Adipocyte (in vitro differentiated cells): ENCODE data around the gene VSIG2.
A peak's percentile ranks its signal among the peaks of the same experiment; 100 is the strongest.

Experiments used
- DNase-seq: peaks from one replicate; pipeline ENCODE4 v3.0.0-alpha.2; 2015; ENCODE audit warnings: low read depth
- H3K27me3 ChIP-seq: replicated peaks from 2 replicates; pipeline ENCODE4 v1.7.0; 2013; ENCODE audit warnings: mild to moderate bottlenecking, low read length, moderate library complexity; ENCODE audit not compliant: control insufficient read depth, insufficient read depth
- H3K36me3 ChIP-seq: 2 replicates; pipeline ENCODE4 v1.7.0; 2013; ENCODE audit warnings: low read length, mild to moderate bottlenecking, moderate library complexity; ENCODE audit not compliant: control insufficient read depth, insufficient read depth, severe bottlenecking
- H3K4me1 ChIP-seq: 2 replicates; pipeline ENCODE4 v1.7.0; 2013; ENCODE audit warnings: mild to moderate bottlenecking, low read length, moderate library complexity; ENCODE audit not compliant: control insufficient read depth, insufficient read depth
- H3K4me3 ChIP-seq: 2 replicates; pipeline ENCODE4 v1.7.0; 2013; ENCODE audit warnings: mild to moderate bottlenecking, low read length, moderate library complexity
- H3K9ac ChIP-seq: 2 replicates; pipeline ENCODE4 v1.7.0; 2013; ENCODE audit warnings: mild to moderate bottlenecking, low read length, moderate library complexity
- H3K9me3 ChIP-seq: 2 replicates; pipeline ENCODE4 v1.7.0; 2013; ENCODE audit warnings: mild to moderate bottlenecking, low read length, moderate library complexity; ENCODE audit not compliant: control insufficient read depth

Gene VSIG2

GRCh38 chr11:124754309-124754708 lies 2.3 kb upstream of the VSIG2 start:
- Histone ChIP-seq H3K4me1 (peaks cover 12% of the 10 kb centered on the region), H3K9me3 (no peaks in the 10 kb centered on the region), H3K27me3 (peaks cover 76% of the 10 kb centered on the region), H3K36me3 (no peaks in the 10 kb centered on the region), H3K9ac (no peak overlapping the region), H3K4me3 (no peak overlapping the region)
- no peak for DNase-seq

GRCh38 chr11:124753624-124754023 lies 1.6 kb upstream of the VSIG2 start:
- H3K36me3 ChIP-seq = no peaks in the 10 kb centered on the region
- no peaks in the 10 kb centered on the region for H3K9me3 ChIP-seq
- H3K9ac ChIP-seq = no peak overlapping the region
- peaks cover 76% of the 10 kb centered on the region for H3K27me3 ChIP-seq
- H3K4me1 ChIP-seq = peaks cover 9% of the 10 kb centered on the region
- H3K4me3 ChIP-seq = no peak overlapping the region
- no peak for DNase-seq

GRCh38 chr11:124753205-124753604 lies 1.1 kb upstream of the VSIG2 start:
- no peaks in the 10 kb centered on the region for H3K9me3 ChIP-seq
- H3K4me3 ChIP-seq = no peak overlapping the region
- no peak for DNase-seq
- peaks cover 5% of the 10 kb centered on the region for H3K4me1 ChIP-seq
- H3K36me3 ChIP-seq = no peaks in the 10 kb centered on the region
- no peak overlapping the region for H3K9ac ChIP-seq
- peaks cover 76% of the 10 kb centered on the region for H3K27me3 ChIP-seq

- Histone ChIP-seq H3K27me3 (peaks cover 76% of the 10 kb centered on the region), H3K9ac (no peak overlapping the region), H3K36me3 (no peaks in the 10 kb centered on the region), H3K4me1 (peaks cover 4% of the 10 kb centered on the region), H3K9me3 (no peaks in the 10 kb centered on the region), H3K4me3 (no peak overlapping the region)
- no peak for DNase-seq
Observed at GRCh38 chr11:124752471-124753102, 532 bp upstream of the VSIG2 start.

GRCh38 chr11:124751391-124751740 lies 689 bp downstream of the VSIG2 start:
- peaks cover 73% of the 10 kb centered on the region for H3K27me3 ChIP-seq
- peaks cover 8% of the 10 kb centered on the region for H3K4me1 ChIP-seq
- no peaks in the 10 kb centered on the region for H3K9me3 ChIP-seq
- no peak overlapping the region for H3K4me3 ChIP-seq
- no peaks in the 10 kb centered on the region for H3K36me3 ChIP-seq
- no peak overlapping the region for H3K9ac ChIP-seq
- no peak for DNase-seq

GRCh38 chr11:124749912-124750311 lies 2.1 kb downstream of the VSIG2 start:
- H3K4me1 ChIP-seq = peaks cover 11% of the 10 kb centered on the region
- H3K4me3 ChIP-seq = no peak overlapping the region
- H3K9me3 ChIP-seq = no peaks in the 10 kb centered on the region
- peaks cover 82% of the 10 kb centered on the region for H3K27me3 ChIP-seq
- H3K36me3 ChIP-seq = no peaks in the 10 kb centered on the region
- H3K9ac ChIP-seq = no peak overlapping the region
- no peak for DNase-seq

- no peak overlapping the region for H3K9ac ChIP-seq
- peaks cover 8% of the 10 kb centered on the region for H3K4me1 ChIP-seq
- no peak for DNase-seq
- no peaks in the 10 kb centered on the region for H3K36me3 ChIP-seq
- H3K9me3 ChIP-seq = no peaks in the 10 kb centered on the region
- no peak overlapping the region for H3K4me3 ChIP-seq
- H3K27me3 ChIP-seq = peaks cover 87% of the 10 kb centered on the region
Observed at GRCh38 chr11:124748481-124749343, 3.3 kb downstream of the VSIG2 start.

GRCh38 chr11:124748100-124748418 lies 4.0 kb downstream of the VSIG2 start:
- H3K4me3 ChIP-seq = no peak overlapping the region
- peaks cover 87% of the 10 kb centered on the region for H3K27me3 ChIP-seq
- H3K4me1 ChIP-seq = peaks cover 8% of the 10 kb centered on the region
- DNase-seq = no peak
- no peaks in the 10 kb centered on the region for H3K9me3 ChIP-seq
- no peak overlapping the region for H3K9ac ChIP-seq
- no peaks in the 10 kb centered on the region for H3K36me3 ChIP-seq

- no peak for DNase-seq
- H3K9me3 ChIP-seq = no peaks in the 10 kb centered on the region
- H3K27me3 ChIP-seq = peaks cover 88% of the 10 kb centered on the region
- no peaks in the 10 kb centered on the region for H3K36me3 ChIP-seq
- H3K9ac ChIP-seq = no peak overlapping the region
- peaks cover 8% of the 10 kb centered on the region for H3K4me1 ChIP-seq
- H3K4me3 ChIP-seq = no peak overlapping the region
Observed at GRCh38 chr11:124747406-124748099, 4.5 kb downstream of the VSIG2 start.

GRCh38 chr11:124746621-124747243 lies 5.3 kb downstream of the VSIG2 start:
- no peaks in the 10 kb centered on the region for H3K9me3 ChIP-seq
- H3K4me3 ChIP-seq = peak overlapping the region; percentile 81
- peak; percentile 58 for DNase-seq
- peaks cover 8% of the 10 kb centered on the region for H3K4me1 ChIP-seq
- peaks cover 88% of the 10 kb centered on the region for H3K27me3 ChIP-seq
- H3K9ac ChIP-seq = peak overlapping the region; percentile 49
- H3K36me3 ChIP-seq = no peaks in the 10 kb centered on the region
